Epithelial cell of proximal tubule (primary cell): ENCODE results near the gene TOMT. TPM values are rescaled to one million over a fixed set of nuclear protein-coding genes. Genes with fewer than 3 reads are reported as not detected.
"Not testable (repeated sequence)": the region's sequence is repeated elsewhere in the genome, so short reads cannot be mapped to it uniquely, and the experiment has no call there.

Experiments used
- DNase-seq: peaks from one replicate; pipeline ENCODE4 v3.0.0-alpha.2; 2011; ENCODE audit warnings: low read depth
- H3K4me3 ChIP-seq: 2 replicates; pipeline ENCODE4 v1.5.1; 2011; ENCODE audit warnings: low read depth, mild to moderate bottlenecking, low read length
- total RNA-seq: library from RNA; depleted of rRNA; stranded (reverse); fragments of >200 nt; gene quantifications from 2 replicates; pipeline ENCODE4 v1.2.3, GENCODE V29; 2015
- TF ChIP-seq, protein P1 (sequence below): conservative IDR thresholded peaks from 2 replicates; pipeline ENCODE4 v1.5.1; 2012; ENCODE audit warnings: low read depth, mild to moderate bottlenecking, low read length

Gene TOMT
- total RNA-seq, 1 donor from 2014 or later: not detected

- no peak for DNase-seq
- TF ChIP-seq, protein P1, sequence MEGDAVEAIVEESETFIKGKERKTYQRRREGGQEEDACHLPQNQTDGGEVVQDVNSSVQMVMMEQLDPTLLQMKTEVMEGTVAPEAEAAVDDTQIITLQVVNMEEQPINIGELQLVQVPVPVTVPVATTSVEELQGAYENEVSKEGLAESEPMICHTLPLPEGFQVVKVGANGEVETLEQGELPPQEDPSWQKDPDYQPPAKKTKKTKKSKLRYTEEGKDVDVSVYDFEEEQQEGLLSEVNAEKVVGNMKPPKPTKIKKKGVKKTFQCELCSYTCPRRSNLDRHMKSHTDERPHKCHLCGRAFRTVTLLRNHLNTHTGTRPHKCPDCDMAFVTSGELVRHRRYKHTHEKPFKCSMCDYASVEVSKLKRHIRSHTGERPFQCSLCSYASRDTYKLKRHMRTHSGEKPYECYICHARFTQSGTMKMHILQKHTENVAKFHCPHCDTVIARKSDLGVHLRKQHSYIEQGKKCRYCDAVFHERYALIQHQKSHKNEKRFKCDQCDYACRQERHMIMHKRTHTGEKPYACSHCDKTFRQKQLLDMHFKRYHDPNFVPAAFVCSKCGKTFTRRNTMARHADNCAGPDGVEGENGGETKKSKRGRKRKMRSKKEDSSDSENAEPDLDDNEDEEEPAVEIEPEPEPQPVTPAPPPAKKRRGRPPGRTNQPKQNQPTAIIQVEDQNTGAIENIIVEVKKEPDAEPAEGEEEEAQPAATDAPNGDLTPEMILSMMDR: no peak
Measured at GRCh38 chr11:72135891-72136683, 30.4 kb downstream of the TOMT start.

GRCh38 chr11:72136684-72137262 lies 31.0 kb downstream of the TOMT start:
- TF ChIP-seq, protein P1: no peak
- no peak for DNase-seq
- no peak overlapping the region for H3K4me3 ChIP-seq

More at GRCh38 chr11:72135891-72136683, 30.4 kb downstream of the TOMT start:
- H3K4me3 ChIP-seq: no peak overlapping the region

GRCh38 chr11:72138821-72139390 lies 33.2 kb downstream of the TOMT start:
- no peak for DNase-seq
- no peak overlapping the region for H3K4me3 ChIP-seq
- TF ChIP-seq, protein P1: no peak

- TF ChIP-seq, protein P1: no peak
- no peak for DNase-seq
- H3K4me3 ChIP-seq: no peak overlapping the region
Measured at GRCh38 chr11:72139500-72139899, 33.8 kb downstream of the TOMT start.

- no peak overlapping the region for H3K4me3 ChIP-seq
- TF ChIP-seq, protein P1: no peak
- no peak for DNase-seq
Measured at GRCh38 chr11:72140661-72141060, 34.9 kb downstream of the TOMT start.

- no peak overlapping the region for H3K4me3 ChIP-seq
- TF ChIP-seq, protein P1: no peak
- DNase-seq: peak; percentile 33
Measured at GRCh38 chr11:72141066-72141465, 35.3 kb downstream of the TOMT start.

GRCh38 chr11:72142086-72142485 lies 36.4 kb downstream of the TOMT start:
- not testable (repeated sequence) for DNase-seq, H3K4me3 ChIP-seq

GRCh38 chr11:72142543-72142942 lies 36.8 kb downstream of the TOMT start:
- DNase-seq, H3K4me3 ChIP-seq: not testable (repeated sequence)
